DMS53 treated with DMSO at 0.1 percent for 48 hours (cell line): ENCODE measurements around the gene RENBP.

Experiments
- DNase-seq: peaks from one replicate; lab custom pipeline; 2025; ENCODE audit not compliant: unreplicated experiment; lab: John Stamatoyannopoulos, UW

RENBP gene

DNA sequence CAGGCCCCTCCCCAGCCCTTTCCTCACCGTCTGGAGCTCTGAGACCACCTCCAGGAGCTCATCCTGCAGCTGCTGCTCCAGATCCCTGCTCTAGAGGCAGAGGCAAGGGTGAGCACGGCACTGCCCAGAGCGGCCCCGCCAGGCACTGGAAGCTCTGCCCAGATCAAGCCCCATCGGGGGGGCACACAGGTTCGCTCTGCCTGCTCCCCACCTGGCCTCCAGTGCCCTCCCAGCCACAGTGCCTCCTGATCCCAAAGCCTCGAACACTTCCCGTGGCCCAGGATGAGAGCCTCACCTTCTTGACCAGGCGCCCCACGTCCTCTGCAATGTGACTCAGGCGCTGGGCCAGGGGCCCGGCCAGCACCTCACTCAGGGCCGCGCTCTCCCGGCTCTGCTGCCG lies 23.4 kb downstream of the RENBP start:
- DNase-seq = no peak

GRCh38 chrX:153920546-153920945 lies 23.9 kb downstream of the RENBP start:
- DNase-seq = no peak

- no peak for DNase-seq
These were observed 25.2 kb downstream of the RENBP start for GRCh38 chrX:153919281-153919680.

GRCh38 chrX:153917869-153918268 lies 26.6 kb downstream of the RENBP start:
- DNase-seq = no peak

- DNase-seq = no peak
These were observed 30.7 kb downstream of the RENBP start for GRCh38 chrX:153913701-153914100.

DNA sequence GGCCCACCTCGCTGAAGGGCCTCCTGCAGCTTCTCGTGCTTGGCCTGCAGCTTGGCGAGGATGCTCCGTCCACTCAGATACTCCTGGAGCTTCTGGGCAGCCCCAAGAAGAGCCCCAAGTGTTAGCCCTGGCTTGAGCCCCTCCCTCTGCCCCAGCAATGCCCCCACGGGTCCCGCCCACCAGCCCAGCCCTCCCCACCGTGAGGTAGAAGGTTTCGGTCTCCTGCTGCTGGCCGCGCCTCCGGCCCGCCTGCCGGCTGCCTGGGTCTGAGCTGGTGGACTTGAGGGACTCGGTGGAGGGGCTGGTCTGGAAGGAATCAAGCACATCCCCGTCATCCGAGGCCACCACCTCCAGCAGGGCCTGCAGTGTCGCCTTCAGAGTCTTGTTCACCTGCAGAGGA lies 31.2 kb downstream of the RENBP start:
- DNase-seq = no peak

DNA sequence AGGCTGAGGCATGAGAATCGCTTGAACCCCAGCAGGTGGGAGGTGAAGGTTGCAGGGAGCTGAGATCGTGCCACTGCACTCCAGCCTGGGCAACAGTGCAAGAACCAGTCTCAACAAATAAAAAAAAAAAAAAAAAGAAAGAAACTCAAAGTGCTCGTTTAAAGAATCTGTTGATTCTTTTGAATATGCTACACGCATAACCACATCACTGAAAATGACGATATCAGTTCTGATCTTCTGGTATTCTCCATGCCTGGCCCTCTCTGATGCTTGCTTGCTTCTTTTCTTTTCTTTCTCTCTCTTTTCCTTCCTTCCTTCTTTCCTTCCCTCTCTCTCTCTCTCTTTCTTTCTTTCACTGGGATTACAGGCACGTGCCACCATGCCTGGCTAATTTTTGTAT lies 32.6 kb downstream of the RENBP start:
- no peak for DNase-seq

- DNase-seq = no peak
These were observed 34.0 kb downstream of the RENBP start for GRCh38 chrX:153910446-153910845.

DNA sequence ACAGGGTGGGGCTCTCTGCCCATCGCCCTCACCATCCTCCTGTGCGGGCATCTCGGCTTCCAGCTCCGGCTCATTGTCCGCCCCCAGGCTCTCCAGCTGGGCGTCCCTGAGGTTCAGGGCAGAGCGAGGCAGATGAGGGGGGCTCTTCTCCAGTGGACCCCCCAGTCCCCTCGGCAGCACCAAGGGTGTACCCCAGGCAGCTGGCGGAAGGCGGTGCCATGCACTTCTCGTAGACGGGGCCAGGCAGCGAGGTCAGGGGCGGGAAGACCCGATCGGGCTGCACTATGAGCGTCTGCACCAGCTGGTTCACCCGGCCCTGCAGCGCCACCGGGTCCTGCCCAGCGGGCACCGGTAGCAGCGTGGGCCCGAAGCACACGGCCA lies 34.5 kb downstream of the RENBP start:
- no peak for DNase-seq

GRCh38 chrX:153909024-153909979 lies 35.1 kb downstream of the RENBP start:
- no peak for DNase-seq

DNA sequence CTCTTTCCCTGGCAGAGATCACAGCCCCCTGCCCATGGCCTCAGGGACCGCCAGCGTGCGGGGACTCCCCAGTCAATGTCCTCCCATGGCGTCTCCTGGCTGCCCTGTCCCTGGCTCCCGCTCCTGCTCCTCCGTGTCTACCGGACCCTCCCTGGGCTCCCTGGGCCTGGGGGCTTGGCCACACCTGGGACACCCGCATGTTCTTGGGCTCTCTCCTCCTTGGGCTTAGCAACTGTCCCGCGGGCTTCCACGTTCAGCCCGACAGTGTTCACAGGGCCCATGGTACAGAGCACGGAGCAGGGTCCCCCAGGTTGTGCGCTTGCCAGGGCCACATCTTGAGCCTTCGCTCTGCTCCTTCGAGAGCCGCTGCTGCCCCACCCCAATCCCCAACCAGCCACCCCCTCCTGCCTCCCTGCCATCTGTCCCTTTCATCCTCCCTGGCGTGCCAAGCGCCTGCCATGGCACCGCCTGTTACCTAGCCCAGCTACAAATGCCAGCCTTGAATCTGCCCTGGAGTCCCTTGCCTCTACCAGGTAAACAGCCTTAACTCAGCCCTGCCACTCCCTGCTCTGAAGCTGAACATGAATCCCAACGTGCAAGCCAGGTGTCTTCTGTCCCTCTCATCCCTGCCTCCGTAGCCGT lies 36.1 kb downstream of the RENBP start:
- DNase-seq = no peak

DNA sequence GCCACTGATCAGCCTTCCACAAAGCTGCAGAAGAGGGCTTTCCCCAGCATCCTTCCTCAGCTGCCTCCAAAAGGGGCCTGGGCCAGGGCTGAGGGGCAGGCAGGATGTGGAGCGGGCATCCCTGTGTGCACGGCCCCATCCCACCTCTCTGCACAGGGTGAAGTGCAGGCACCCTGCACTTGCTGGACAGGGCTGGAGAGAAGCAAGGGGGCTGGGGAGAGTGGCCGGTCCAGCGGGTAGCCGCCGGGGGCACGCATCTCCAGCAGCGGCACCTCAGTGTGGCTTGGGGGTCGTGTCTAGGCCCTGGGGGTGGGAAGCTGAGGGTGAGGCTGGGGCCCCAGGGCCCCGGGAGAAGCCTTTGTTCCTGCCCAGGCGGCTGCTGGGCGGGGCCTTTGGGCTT lies 37.0 kb downstream of the RENBP start:
- no peak for DNase-seq

DNA sequence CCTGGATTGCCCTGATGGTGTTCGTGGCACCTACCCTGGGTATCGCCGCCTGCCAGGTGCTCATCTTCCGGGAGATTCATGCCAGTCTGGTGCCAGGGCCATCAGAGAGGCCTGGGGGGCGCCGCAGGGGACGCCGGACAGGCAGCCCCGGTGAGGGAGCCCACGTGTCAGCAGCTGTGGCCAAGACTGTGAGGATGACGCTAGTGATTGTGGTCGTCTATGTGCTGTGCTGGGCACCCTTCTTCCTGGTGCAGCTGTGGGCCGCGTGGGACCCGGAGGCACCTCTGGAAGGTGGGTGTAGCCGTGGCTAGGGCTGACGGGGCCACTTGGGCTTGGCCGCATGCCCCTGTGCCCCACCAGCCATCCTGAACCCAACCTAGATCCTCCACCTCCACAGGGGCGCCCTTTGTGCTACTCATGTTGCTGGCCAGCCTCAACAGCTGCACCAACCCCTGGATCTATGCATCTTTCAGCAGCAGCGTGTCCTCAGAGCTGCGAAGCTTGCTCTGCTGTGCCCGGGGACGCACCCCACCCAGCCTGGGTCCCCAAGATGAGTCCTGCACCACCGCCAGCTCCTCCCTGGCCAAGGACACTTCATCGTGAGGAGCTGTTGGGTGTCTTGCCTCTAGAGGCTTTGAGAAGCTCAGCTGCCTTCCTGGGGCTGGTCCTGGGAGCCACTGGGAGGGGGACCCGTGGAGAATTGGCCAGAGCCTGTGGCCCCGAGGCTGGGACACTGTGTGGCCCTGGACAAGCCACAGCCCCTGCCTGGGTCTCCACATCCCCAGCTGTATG lies 38.1 kb downstream of the RENBP start:
- DNase-seq = no peak

DNA sequence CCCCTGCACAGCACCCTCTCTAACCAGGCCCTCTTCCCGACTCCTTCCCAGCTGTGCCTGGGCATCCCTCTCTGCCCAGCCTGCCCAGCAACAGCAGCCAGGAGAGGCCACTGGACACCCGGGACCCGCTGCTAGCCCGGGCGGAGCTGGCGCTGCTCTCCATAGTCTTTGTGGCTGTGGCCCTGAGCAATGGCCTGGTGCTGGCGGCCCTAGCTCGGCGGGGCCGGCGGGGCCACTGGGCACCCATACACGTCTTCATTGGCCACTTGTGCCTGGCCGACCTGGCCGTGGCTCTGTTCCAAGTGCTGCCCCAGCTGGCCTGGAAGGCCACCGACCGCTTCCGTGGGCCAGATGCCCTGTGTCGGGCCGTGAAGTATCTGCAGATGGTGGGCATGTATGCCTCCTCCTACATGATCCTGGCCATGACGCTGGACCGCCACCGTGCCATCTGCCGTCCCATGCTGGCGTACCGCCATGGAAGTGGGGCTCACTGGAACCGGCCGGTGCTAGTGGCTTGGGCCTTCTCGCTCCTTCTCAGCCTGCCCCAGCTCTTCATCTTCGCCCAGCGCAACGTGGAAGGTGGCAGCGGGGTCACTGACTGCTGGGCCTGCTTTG lies 38.9 kb downstream of the RENBP start:
- DNase-seq = no peak

DNA sequence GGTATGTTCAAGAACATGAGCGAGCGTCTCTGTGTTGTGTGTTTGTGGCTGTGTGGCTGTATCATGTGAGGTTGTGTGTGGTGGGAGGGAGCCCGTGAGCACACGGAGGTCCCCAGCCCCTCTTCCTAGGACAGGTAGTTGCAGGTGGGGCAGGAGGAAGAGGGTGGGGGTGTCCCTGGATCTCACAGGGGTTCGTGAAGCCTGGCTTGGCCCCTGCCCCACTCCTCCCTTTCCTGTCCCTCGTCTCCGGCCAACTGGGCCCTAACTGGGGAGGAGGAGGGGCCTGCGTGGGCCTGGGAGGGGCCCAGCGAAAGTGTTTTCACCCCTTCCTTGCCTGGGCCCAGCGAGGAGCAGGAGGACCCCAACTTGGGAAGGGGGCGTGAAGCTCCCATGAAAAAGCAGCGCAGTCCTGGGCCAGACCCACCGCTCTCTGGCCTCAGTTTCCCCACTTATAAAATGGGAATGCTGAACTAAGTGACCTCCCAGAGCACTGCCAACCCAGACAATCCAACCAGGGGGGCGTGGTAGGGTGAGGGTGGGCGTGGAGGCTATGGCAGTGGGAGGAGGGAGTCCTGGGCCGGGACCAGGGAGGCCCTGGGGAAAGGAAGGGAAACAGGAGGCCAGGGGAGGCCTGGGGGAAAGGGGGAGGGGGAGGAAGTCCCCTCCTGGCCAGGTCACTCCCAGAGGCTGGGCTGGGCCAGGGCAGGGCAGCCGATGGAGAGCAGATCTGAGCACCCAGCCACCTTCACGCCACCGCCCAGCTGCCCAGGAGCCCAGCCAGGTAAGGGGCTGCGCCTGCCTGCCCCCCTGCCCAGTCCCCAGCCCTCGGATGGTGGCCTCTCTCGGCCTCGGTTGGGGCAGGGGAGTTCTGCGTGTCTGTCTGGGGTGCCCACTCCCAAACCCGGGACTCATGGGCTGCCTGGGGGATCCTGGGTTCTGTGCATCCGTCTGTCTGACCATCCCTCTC lies 40.2 kb downstream of the RENBP start, which contains the start of gene AVPR2:
Gene AVPR2, plus strand, starts transcription at position 683 of the 967 bp plus-strand sequence. CDS start 473 bp downstream, outside the sequence.
- DNase-seq = no peak

DNA sequence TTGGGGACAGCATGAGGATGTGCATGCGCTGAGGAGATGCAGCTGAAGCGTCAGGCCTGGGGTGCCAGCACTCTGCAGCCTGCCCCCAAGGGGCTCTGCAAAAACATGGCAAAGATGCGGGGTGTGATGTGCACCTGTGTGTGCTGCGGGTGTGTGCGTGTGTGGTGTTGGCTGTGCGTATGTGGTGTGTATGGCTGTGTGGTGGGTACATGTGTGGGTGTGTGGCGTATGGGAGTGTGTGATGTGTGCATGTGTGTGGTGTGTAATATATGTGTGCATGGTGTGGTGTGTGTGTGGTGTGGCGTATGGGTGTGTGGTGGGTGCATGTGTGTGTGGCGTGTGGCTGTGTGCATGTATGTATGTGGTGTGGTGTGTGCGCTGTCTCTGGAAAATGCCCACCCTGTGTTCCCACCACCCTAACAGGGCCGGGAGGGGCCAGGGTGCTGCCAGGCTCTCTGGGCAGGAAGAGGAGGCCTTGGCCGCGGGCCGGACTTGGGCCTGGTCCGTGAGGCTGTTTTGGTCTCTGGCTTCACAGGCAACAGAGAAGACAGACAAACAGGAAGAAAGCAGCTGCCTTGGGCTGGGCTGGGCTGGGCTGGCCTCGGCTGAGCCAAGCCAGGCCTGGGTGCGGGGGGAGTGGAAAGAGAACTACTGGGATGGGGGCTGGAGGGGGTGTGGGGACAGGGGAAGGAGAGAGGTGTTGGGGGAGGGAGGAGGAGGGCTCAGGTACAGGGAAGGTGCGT lies 41.0 kb downstream of the RENBP start:
- DNase-seq = no peak

DNA sequence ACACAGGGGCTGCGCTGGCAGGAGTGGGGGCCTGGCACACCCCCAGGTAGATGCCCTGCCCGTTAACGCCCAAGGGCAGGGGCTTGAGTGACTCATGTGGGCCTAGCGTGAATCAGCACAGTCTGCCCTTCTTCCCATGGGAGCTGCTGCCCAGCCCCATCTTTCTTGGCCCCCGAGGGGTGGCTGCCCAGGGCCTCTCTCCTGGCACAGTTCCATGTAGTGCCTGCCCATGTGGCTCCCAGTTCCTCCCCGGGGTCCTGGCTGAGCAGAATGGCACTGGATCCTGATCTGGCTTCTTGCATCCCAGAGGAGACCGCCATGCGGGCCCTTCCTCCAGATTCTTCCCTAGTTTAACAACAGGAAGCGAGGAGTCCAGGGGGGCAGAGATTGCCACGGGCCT lies 42.1 kb downstream of the RENBP start:
- DNase-seq = no peak

DNA sequence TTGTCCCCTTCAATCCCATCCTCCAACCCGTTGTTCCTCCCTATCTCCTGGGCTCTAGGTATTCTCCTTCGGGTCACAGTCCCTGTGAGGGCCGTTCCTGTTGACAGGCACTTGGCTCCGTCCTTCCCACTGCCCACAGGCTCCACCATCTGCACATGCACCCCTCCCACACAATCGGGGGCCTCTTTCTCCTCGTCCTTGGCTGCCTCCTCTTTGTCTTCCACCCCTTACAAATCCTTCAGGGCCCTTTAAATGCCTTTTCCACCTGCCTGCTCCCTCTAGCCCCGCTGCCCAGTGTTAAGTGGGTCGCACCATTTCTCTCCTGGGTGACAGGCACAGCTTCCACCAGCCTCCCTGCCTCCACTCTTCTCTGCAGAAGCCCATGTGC lies 42.7 kb downstream of the RENBP start:
- no peak for DNase-seq
